ENCODE results near the gene TRMU.

The TRMU gene

GRCh38 chr22:46360891-46361290 is 25.4 kb downstream of the TRMU start:
- Histone ChIP-seq H3K4me1 (peaks cover 66% of the 10 kb centered on the region), H3K4me3 (no peak overlapping the region), H3K9ac (no peak overlapping the region), H3K27ac (no peak overlapping the region), H3K9me3 (no peaks in the 10 kb centered on the region), H3K27me3 (peaks cover 37% of the 10 kb centered on the region), H4K20me1 (peaks cover 94% of the 10 kb centered on the region), H3K36me3 (peaks cover 36% of the 10 kb centered on the region), H3K4me2 (no peak overlapping the region)
- TF ChIP-seq Cebpa-rat (IDR thresholded peaks at IDR 0.05), result no peak

- Histone ChIP-seq H3K9ac (no peak overlapping the region), H3K27ac (no peak overlapping the region), H4K20me1 (peaks cover 91% of the 10 kb centered on the region), H3K4me1 (peaks cover 64% of the 10 kb centered on the region), H3K36me3 (peaks cover 32% of the 10 kb centered on the region), H3K4me3 (no peak overlapping the region), H3K27me3 (peaks cover 43% of the 10 kb centered on the region), H3K4me2 (peak overlapping the region; percentile 89), H3K9me3 (no peaks in the 10 kb centered on the region)
- TF ChIP-seq Cebpa-rat (IDR thresholded peaks at IDR 0.05), result no peak
Observed at GRCh38 chr22:46361826-46362202, 26.3 kb downstream of the TRMU start.

- H4K20me1 ChIP-seq, result peaks cover 91% of the 10 kb centered on the region
Observed at GRCh38 chr22:46362203-46362933, 26.9 kb downstream of the TRMU start.

GRCh38 chr22:46362934-46363515 is 27.5 kb downstream of the TRMU start:
- Histone ChIP-seq H3K4me2 (peak overlapping the region; percentile 89), H4K20me1 (peaks cover 91% of the 10 kb centered on the region), H3K9me3 (no peaks in the 10 kb centered on the region), H3K27ac (no peak overlapping the region), H3K27me3 (peaks cover 55% of the 10 kb centered on the region), H3K9ac (no peak overlapping the region), H3K4me3 (no peak overlapping the region), H3K4me1 (peaks cover 65% of the 10 kb centered on the region), H3K36me3 (peaks cover 21% of the 10 kb centered on the region)
- no peak for TF ChIP-seq Cebpa-rat (IDR thresholded peaks at IDR 0.05)

More at GRCh38 chr22:46362203-46362933, 26.9 kb downstream of the TRMU start:
- H3K27ac ChIP-seq, result no peak overlapping the region
- no peaks in the 10 kb centered on the region for H3K9me3 ChIP-seq
- H3K9ac ChIP-seq, result no peak overlapping the region
- H3K4me3 ChIP-seq, result no peak overlapping the region
- H3K4me2 ChIP-seq, result peak overlapping the region; percentile 89
- peaks cover 26% of the 10 kb centered on the region for H3K36me3 ChIP-seq
- peaks cover 49% of the 10 kb centered on the region for H3K27me3 ChIP-seq
- H3K4me1 ChIP-seq, result peaks cover 64% of the 10 kb centered on the region
- no peak for TF ChIP-seq Cebpa-rat (IDR thresholded peaks at IDR 0.05)

GRCh38 chr22:46363611-46364321 is 28.3 kb downstream of the TRMU start:
- no peak overlapping the region for H3K9ac ChIP-seq
- no peak overlapping the region for H3K4me3 ChIP-seq
- H3K27me3 ChIP-seq, result peaks cover 59% of the 10 kb centered on the region
- H4K20me1 ChIP-seq, result peaks cover 88% of the 10 kb centered on the region
- no peak overlapping the region for H3K27ac ChIP-seq
- H3K36me3 ChIP-seq, result peaks cover 13% of the 10 kb centered on the region; the same call in 1 of the 2 replicates
- TF ChIP-seq Cebpa-rat (IDR thresholded peaks at IDR 0.05), result no peak
- H3K4me2 ChIP-seq, result peak overlapping the region; percentile 89
- peaks cover 64% of the 10 kb centered on the region for H3K4me1 ChIP-seq
- H3K9me3 ChIP-seq, result no peaks in the 10 kb centered on the region

- TF ChIP-seq Cebpa-rat (IDR thresholded peaks at IDR 0.05), result no peak
- Histone ChIP-seq H3K4me2 (peak overlapping the region; percentile 89), H4K20me1 (peaks cover 86% of the 10 kb centered on the region), H3K36me3 (peaks cover 6% of the 10 kb centered on the region; the same call in 1 of the 2 replicates), H3K27ac (no peak overlapping the region), H3K9ac (no peak overlapping the region), H3K4me3 (peak overlapping the region; percentile 19; the same call in 1 of the 2 replicates), H3K4me1 (peaks cover 64% of the 10 kb centered on the region), H3K27me3 (peaks cover 59% of the 10 kb centered on the region), H3K9me3 (no peaks in the 10 kb centered on the region)
Observed at GRCh38 chr22:46364341-46365165, 29.0 kb downstream of the TRMU start.

- Histone ChIP-seq H3K9me3 (no peaks in the 10 kb centered on the region), H3K4me3 (peak overlapping the region; percentile 19; the same call in 1 of the 2 replicates), H3K27ac (no peak overlapping the region), H3K4me1 (peaks cover 64% of the 10 kb centered on the region), H4K20me1 (peaks cover 86% of the 10 kb centered on the region), H3K27me3 (peaks cover 59% of the 10 kb centered on the region), H3K4me2 (peak overlapping the region; percentile 89), H3K36me3 (no peaks in the 10 kb centered on the region), H3K9ac (no peak overlapping the region)
- TF ChIP-seq Cebpa-rat (IDR thresholded peaks at IDR 0.05), result no peak
Observed at GRCh38 chr22:46365166-46365624, 29.7 kb downstream of the TRMU start.

GRCh38 chr22:46366327-46366731 is 30.8 kb downstream of the TRMU start:
- Histone ChIP-seq H4K20me1 (peaks cover 77% of the 10 kb centered on the region), H3K36me3 (no peaks in the 10 kb centered on the region), H3K27me3 (peaks cover 59% of the 10 kb centered on the region), H3K27ac (no peak overlapping the region), H3K4me3 (no peak overlapping the region), H3K9ac (no peak overlapping the region), H3K9me3 (no peaks in the 10 kb centered on the region), H3K4me2 (peak overlapping the region; percentile 73), H3K4me1 (peaks cover 64% of the 10 kb centered on the region)
- no peak for TF ChIP-seq Cebpa-rat (IDR thresholded peaks at IDR 0.05)
